Stimulated activated CD4-positive, alpha-beta T cell treated with anti-CD3 and anti-CD28 coated beads, TNF-alpha, amount 100 ng/mL, for 4 hours (primary cell): ENCODE measurements around the gene CORT.

Experiments used
- DNase-seq, 3 experiments: peaks; one replicate each; pipeline ENCODE4 v3.0.0-alpha.2; 2020; ENCODE audit warnings: low read depth in 3 of 3

Gene CORT

DNA sequence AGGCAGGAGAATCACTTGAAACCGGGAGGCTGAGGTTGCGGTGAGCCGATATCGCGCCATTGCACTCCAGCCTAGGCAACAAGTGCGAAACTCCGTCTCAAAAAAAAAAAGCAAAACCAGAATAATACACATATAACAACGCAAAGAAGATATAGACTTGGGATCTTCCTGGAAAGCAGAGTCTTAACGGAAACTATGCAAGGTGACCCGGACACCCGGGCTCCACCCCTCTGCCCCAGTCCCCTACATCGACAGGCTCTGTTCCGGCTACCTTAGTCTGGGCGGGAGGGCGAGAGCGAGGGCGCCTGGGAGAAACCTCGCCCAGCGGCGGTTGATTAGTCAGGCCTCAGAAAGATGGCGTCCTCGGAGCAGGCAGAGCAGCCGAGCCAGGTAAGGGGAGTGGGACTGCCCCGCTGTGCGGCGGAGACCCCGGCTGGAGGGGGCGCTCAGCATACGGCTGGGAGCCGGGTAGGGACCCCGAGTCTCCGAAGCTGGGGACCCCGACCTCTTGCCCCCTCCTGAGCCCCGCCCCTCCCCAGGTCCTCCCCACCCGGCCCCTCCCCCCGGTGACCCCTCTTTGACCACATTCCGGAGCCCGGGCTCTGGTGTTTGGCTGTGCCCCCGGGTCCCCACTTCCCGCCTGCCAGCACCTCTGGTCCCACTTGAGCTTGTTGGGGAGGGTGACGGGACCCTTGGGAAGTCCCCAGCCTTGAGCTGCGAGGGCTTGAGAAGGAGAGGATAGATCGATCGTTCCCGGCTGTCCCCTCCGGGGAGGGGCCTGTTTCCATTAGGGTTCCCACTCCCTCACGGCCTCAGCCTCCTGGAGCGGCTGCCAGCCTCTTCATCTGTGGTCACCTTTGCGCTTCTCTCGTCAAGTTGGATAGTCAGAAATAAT, 25.0 kb downstream of the CORT start, which contains the start of gene PEX14:
TSS of gene PEX14 (plus strand) at position 338 of the 895 bp plus-strand sequence. CDS start at position 355, 17 bp downstream.
- peak; percentile 71 to 79 (median 71) for DNase-seq

DNA sequence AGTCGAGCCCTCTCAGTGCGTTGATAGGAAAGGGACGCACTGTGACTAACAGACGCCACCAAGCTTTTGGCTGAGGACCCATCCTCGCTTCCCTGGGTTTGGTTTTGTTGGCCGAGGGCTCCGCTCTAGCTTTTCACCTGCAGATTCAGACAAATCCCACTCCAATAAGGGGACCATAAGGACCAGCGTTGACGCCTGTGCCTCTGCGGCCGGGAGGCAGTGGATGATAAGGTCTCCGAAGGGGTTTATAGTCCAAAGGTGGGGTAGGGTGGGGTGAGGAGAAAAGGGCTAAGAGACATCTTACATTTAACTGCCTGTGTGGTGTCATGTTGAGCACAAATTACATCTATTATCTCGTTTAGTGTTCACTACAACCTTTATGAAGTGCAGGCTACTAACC, 25.7 kb downstream of the CORT start:
- no peak for DNase-seq

DNA sequence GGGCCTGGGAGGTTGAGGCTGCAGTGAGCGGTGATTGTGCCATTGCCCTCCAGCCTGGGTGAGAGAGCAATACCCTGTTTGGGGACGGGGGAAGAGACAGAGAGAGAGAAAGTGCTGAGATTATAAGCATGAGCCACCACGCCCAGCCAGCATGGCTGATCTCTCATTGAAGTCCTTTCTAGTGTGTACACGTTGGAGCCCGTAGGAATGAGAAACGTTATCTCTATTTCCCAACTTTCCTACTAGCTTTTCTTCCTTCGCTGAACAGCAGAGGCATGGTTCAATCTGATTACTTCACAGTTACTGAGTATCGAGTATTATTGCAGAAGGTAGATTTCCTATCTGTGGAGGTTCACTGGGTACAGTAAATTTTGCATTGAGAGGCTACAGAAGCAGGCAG, 29.5 kb downstream of the CORT start:
- no peak for DNase-seq

GRCh38 chr1:10480614-10481013, 30.8 kb downstream of the CORT start:
- no peak for DNase-seq

GRCh38 chr1:10484521-10484920, 34.7 kb downstream of the CORT start:
- no peak for DNase-seq

- DNase-seq = no peak
Observed at GRCh38 chr1:10489291-10490055, 39.6 kb downstream of the CORT start.

DNA sequence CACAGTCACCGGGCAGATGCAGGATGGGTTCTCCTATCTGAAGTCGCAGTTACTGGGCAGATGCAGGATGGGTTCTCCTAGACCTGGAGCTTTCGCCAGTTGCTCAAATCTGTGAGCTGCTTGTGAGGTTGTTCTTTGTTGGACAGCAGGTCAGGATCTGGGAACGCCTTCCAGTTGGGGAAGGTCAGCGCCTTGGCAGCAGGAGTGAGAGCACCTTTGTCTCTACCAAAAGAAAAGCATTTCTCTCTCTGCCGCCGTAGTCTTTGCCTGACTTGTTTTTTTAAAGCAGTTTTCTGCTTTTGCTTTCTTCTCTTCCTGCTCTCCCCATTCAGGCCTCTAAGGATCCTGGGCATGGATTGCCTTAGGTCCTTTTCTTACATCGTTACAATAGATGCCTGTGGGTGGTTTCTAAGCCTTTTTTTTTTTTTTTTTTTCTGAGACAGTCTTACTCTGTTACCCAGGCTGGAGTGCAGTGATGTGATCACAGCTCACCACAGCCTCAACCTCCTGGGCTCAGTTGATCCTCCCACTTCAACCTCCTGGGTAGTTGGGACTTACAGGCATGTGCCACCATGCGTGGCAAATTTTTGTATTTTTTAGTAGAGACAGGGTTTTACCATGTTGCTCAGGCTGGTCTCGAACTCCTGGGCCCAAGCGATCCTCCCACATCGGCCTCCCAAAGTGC, 40.6 kb downstream of the CORT start:
- DNase-seq = no peak

GRCh38 chr1:10494418-10494753, 44.6 kb downstream of the CORT start:
- no peak for DNase-seq

- peak; percentile 65 to 75 (median 67) for DNase-seq
Observed at GRCh38 chr1:10494754-10495474, 45.1 kb downstream of the CORT start.

- DNase-seq = no peak
Observed at GRCh38 chr1:10495475-10495817, 45.6 kb downstream of the CORT start.

GRCh38 chr1:10495952-10496351, 46.1 kb downstream of the CORT start:
- no peak for DNase-seq

GRCh38 chr1:10497109-10497508, 47.3 kb downstream of the CORT start:
- no peak for DNase-seq

DNA sequence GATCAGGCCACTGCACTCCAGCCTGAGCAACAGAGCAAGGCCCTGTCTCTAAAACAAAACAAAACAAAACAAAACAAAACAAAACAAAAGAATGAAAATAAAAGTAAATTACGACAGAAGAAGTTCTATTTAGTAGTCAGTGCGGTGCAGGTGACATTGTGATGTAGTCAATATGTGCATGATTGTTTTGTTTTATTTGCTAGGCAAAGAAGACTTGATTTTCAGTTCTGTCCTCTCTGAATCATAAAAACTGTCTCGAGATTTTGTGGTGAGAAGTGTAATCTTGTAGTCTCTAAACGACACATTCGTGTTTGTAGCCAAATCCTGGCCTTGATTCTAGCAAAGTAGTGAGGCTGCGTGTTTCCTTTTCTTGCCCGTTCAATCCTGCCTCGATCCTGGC, 48.4 kb downstream of the CORT start:
- DNase-seq = no peak
